ENCODE data around the gene LYAR. TPM values are rescaled to one million over a fixed set of nuclear protein-coding genes. Genes with fewer than 3 reads are reported as not detected.

Gene LYAR
- total and polyA plus RNA-seq, 2 of the 13 experiments (the other 11 are each of a cell fraction or from before 2014, with no cell fraction given): 7.8 to 94.2 TPM

DNA sequence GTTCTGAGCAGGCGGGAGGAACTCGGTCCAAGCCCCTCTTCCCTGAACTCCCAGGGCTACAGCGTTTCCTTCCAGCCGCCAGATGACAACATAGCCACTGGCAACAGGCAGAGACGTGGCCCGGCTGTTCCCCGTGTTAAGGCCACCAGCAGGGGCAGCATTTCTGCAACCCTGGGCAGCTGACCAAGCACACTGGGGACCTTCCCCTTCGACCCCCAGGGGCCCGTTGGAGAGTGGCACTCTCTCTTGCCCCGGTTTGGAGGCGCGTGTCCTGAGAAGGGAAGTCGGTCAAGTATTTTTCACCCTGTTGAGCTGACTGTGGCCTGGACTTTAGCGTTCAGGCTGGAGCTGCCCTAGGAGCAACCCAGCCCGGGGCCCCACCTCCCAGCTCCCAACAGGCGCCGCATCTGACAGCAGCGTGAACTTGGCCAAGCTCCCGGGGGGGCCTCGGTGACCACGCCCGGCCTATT is 37.7 kb upstream of the LYAR start (continued):
- TF ChIP-seq ATRX (CRISPR knock-in tag; IDR thresholded peaks at IDR 0.05; ENCODE audit: borderline replicate concordance) (no peak), ZFY (CRISPR knock-in tag; IDR thresholded peaks at IDR 0.05) (peak; percentile 50), ZSCAN22 (CRISPR knock-in tag; IDR thresholded peaks at IDR 0.05) (no peak), HNF4A (CRISPR knock-in tag; IDR thresholded peaks at IDR 0.05) (no peak), CHCHD3 (CRISPR knock-in tag; IDR thresholded peaks at IDR 0.05) (no peak), RNF219 (CRISPR knock-in tag; IDR thresholded peaks at IDR 0.05) (no peak), MAFF (IDR thresholded peaks at IDR 0.05; ENCODE audit: low read depth, low read length) (0 out of 2 replicates have a peak, but pooled peaks have one; percentile 25), ZBTB34 (CRISPR knock-in tag; IDR thresholded peaks at IDR 0.05) (no peak), MAFG (CRISPR knock-in tag; IDR thresholded peaks at IDR 0.05) (no peak), AHR (CRISPR knock-in tag; IDR thresholded peaks at IDR 0.05) (no peak), PHB2 (IDR thresholded peaks at IDR 0.05; ENCODE audit: partially characterized antibody) (no peak), ZNF138 (CRISPR knock-in tag; IDR thresholded peaks at IDR 0.05; ENCODE audit: low read depth) (no peak), ZBTB42 (CRISPR knock-in tag; IDR thresholded peaks at IDR 0.05) (0 out of 2 replicates have a peak, but pooled peaks have one; percentile 60), ELF1 (CRISPR knock-in tag; IDR thresholded peaks at IDR 0.05) (no peak; the same call in 1 of the 2 replicates), ZNF160 (CRISPR knock-in tag; IDR thresholded peaks at IDR 0.05) (no peak), ZBTB38 (CRISPR knock-in tag; IDR thresholded peaks at IDR 0.05) (0 out of 2 replicates have a peak, but pooled peaks have one; percentile 32), ZNF572 (CRISPR knock-in tag; IDR thresholded peaks at IDR 0.05) (peak; percentile 88; the same call in 1 of the 2 replicates), ZFP82 (CRISPR knock-in tag; IDR thresholded peaks at IDR 0.05; ENCODE audit: borderline replicate concordance) (no peak), ISL2 (CRISPR knock-in tag; IDR thresholded peaks at IDR 0.05) (no peak), EZH2 (conservative IDR thresholded peaks at IDR 0.05; ENCODE audit: low read depth, low read length) (no peak), ZNF562 (CRISPR knock-in tag; IDR thresholded peaks at IDR 0.05; ENCODE audit: borderline replicate concordance) (no peak)
- TF ChIP-seq, protein P1, sequence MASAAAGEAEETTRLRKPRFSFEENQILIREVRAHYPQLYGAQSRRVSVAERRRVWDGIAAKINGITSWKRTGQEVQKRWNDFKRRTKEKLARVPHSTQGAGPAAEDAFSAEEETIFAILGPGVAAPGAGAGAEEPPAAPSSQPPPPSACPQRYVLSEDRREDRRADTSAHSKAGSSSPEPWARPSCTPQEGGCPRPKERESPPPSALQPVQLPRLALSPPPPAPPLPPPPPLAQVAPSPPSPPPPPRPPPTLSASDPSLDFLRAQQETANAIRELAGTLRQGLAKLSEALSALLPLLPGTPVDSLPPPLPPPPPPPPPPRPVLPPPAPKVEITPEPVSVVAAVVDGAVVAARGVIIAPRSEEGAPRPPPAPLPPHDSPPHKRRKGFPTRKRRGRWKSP (CRISPR knock-in tag; IDR thresholded peaks at IDR 0.05): no peak
- TF ChIP-seq, protein P2, sequence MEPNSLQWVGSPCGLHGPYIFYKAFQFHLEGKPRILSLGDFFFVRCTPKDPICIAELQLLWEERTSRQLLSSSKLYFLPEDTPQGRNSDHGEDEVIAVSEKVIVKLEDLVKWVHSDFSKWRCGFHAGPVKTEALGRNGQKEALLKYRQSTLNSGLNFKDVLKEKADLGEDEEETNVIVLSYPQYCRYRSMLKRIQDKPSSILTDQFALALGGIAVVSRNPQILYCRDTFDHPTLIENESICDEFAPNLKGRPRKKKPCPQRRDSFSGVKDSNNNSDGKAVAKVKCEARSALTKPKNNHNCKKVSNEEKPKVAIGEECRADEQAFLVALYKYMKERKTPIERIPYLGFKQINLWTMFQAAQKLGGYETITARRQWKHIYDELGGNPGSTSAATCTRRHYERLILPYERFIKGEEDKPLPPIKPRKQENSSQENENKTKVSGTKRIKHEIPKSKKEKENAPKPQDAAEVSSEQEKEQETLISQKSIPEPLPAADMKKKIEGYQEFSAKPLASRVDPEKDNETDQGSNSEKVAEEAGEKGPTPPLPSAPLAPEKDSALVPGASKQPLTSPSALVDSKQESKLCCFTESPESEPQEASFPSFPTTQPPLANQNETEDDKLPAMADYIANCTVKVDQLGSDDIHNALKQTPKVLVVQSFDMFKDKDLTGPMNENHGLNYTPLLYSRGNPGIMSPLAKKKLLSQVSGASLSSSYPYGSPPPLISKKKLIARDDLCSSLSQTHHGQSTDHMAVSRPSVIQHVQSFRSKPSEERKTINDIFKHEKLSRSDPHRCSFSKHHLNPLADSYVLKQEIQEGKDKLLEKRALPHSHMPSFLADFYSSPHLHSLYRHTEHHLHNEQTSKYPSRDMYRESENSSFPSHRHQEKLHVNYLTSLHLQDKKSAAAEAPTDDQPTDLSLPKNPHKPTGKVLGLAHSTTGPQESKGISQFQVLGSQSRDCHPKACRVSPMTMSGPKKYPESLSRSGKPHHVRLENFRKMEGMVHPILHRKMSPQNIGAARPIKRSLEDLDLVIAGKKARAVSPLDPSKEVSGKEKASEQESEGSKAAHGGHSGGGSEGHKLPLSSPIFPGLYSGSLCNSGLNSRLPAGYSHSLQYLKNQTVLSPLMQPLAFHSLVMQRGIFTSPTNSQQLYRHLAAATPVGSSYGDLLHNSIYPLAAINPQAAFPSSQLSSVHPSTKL (CRISPR knock-in tag; IDR thresholded peaks at IDR 0.05): peak; percentile 51; the same call in 1 of the 2 replicates

All from HepG2 (cell line).